Testis (tissue), 2 donors: ENCODE measurements around the gene PLOD3.

ENCODE experiments used
- CTCF ChIP-seq, 3 experiments: fragments of 450-650 bp in 2 of 3; fragments of 200-600 bp in 1 of 3; sonication (generic) in 1 of 3; IDR thresholded peaks; one replicate each; pipeline ENCODE4 v1.5.1; 2016 to 2019; ENCODE audit warnings: antibody characterized with exemption in 3 of 3, mild to moderate bottlenecking in 2 of 3, moderate library complexity in 1 of 3
- POLR2A ChIP-seq: fragments of 450-650 bp; IDR thresholded peaks from one replicate; pipeline ENCODE4 v1.6.1; 2017; ENCODE audit warnings: antibody characterized with exemption, mild to moderate bottlenecking, moderate library complexity

GRCh38 chr7:101216001-101216859, 1.2 kb downstream of the PLOD3 start:
- TF ChIP-seq CTCF (IDR thresholded peaks at IDR 0.05) (no peak), POLR2A (no peak)
